AG08396 (cell line): ENCODE data around the gene KRTAP20-2.

Experiments
- DNase-seq: peaks from one replicate; pipeline ENCODE4 v3.0.0; 2012; ENCODE audit warnings: low spot score, mixed read lengths

The KRTAP20-2 gene

DNA sequence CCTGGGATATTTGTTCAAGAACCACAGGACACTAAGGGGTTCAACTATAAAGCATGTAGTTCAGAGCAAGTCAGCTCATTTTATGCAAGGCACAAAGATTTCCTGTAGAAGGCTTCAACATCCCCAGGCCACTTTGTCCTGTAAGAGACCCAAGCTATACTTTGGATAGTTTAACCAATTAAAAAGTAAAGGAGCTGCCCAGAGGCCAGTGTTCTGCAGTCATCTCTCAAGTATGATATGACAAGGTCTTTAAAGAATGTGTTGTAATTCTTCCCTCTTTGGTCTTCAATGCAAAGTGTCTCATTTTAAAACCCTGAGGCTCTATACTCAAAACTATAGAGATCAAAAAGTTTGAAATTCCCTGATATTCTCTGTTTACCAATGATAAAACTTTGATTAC is 41.7 kb downstream of the KRTAP20-2 start:
- DNase-seq = no peak

- no peak for DNase-seq
Observed at GRCh38 chr21:30680586-30680985, 45.6 kb downstream of the KRTAP20-2 start.

GRCh38 chr21:30684506-30684905 is 49.5 kb downstream of the KRTAP20-2 start:
- no peak for DNase-seq
